HepG2 (cell line): ENCODE data around the gene MEPCE. TPM values are rescaled to one million over a fixed set of nuclear protein-coding genes. Genes with fewer than 3 reads are reported as not detected.

Experiments used
- ATAC-seq: fragments of 200-7000 bp; cut with Tn5 transposase; 3 replicates; pipeline ENCODE4 v1.9.1; 2020; ENCODE audit warnings: mild to moderate bottlenecking, moderate library complexity
- BruUV-seq: library from RNA; stranded (reverse); fragments of 400-500 nt; replicated peaks from 2 replicates; lab custom pipeline; 2021; lab: Mats Ljungman, UMichigan
- CTCF ChIA-PET: fragments of 300-600 bp; formaldehyde crosslinking; extraction: SDS; loops from one replicate; lab custom pipeline; 2021; ENCODE audit warnings: low total read pairs, inconsistent platforms, low intra/inter-chr PET ratio; lab: Yijun Ruan, JAX
- POLR2A ChIA-PET: fragments of 350-600 bp; sonication (Branson Sonifier 250); formaldehyde crosslinking; loops from one replicate; lab custom pipeline; 2020; ENCODE audit warnings: antibody characterized with exemption, inconsistent platforms; lab: Yijun Ruan, JAX
- DNase-seq: peaks from one replicate; pipeline ENCODE4 v3.0.0-alpha.2; 2015; ENCODE audit warnings: low spot score
- FAIRE-seq: peaks from 3 replicates; lab custom pipeline; 2011; peaks lifted over from hg19 to GRCh38; lab: Jason Lieb, UNC
- H2AFZ ChIP-seq: one replicate; pipeline ENCODE4 v1.6.1; 2011; ENCODE audit warnings: low read length, inconsistent platforms
- H3K27ac ChIP-seq: fragments of 300-600 bp; 3 replicates; pipeline ENCODE4 v1.8.0; 2011; ENCODE audit warnings: mixed run types, mild to moderate bottlenecking, mixed read lengths, low read length, inconsistent platforms; ENCODE audit not compliant: insufficient read depth; ENCODE audit errors: extremely low read length
- H3K27me3 ChIP-seq, 2 experiments: fragments of 200-600 bp in 1 of 2; 2 replicates in 1 of 2; 3 replicates in 1 of 2; pipeline versions ENCODE4 v1.6.0 to v1.8.0; 2011; ENCODE audit warnings: low read length in 2 of 2, mild to moderate bottlenecking in 2 of 2, moderate library complexity in 2 of 2, inconsistent platforms in 1 of 2; ENCODE audit not compliant: insufficient read depth in 2 of 2, control insufficient read depth in 1 of 2
- H3K36me3 ChIP-seq, 2 experiments: fragments of 200-600 bp in 1 of 2; replicated peaks in 1 of 2; 2 replicates in 1 of 2; 3 replicates in 1 of 2; pipeline versions ENCODE4 v1.5.1 to v1.8.0; 2011; ENCODE audit warnings: low read length in 2 of 2, inconsistent platforms in 1 of 2; ENCODE audit not compliant: insufficient read depth in 2 of 2, control insufficient read depth in 1 of 2
- H3K4me1 ChIP-seq: 2 replicates; pipeline ENCODE4 v1.5.1; 2012; ENCODE audit warnings: low read length, inconsistent platforms; ENCODE audit not compliant: insufficient read depth
- H3K4me2 ChIP-seq: 2 replicates; pipeline ENCODE4 v1.6.0; 2011; ENCODE audit warnings: low read depth, low read length, inconsistent platforms
- H3K4me3 ChIP-seq, 3 experiments: fragments of 200-600 bp in 1 of 3; sonication (generic), shearing (Covaris generic) in 1 of 3; replicated peaks in 1 of 3; 2 replicates each; pipeline ENCODE4 v1.5.1; 2011 to 2016; ENCODE audit warnings: low read length in 3 of 3, inconsistent platforms in 2 of 3, low read depth in 2 of 3, mild to moderate bottlenecking in 2 of 3, control low read depth in 1 of 3, mixed read lengths in 1 of 3; ENCODE audit not compliant: insufficient read depth in 1 of 3
- H3K79me2 ChIP-seq: one replicate; pipeline ENCODE4 v1.6.1; 2011; ENCODE audit warnings: low read length, inconsistent platforms; ENCODE audit not compliant: insufficient read depth
- H3K9ac ChIP-seq: 2 replicates; pipeline ENCODE4 v1.6.0; 2011; ENCODE audit warnings: mild to moderate bottlenecking, low read depth, low read length, inconsistent platforms; ENCODE audit not compliant: insufficient read depth
- H3K9me3 ChIP-seq: 2 replicates; pipeline ENCODE4 v1.5.1; 2012; ENCODE audit warnings: mild to moderate bottlenecking, low read length
- H4K20me1 ChIP-seq: 2 replicates; pipeline ENCODE4 v1.6.0; 2011; ENCODE audit warnings: inconsistent platforms, mild to moderate bottlenecking, low read length, moderate library complexity; ENCODE audit not compliant: insufficient read depth
- LCORL ChIP-seq, 2 experiments: fragments of 450-650 bp in 1 of 2; sonication (generic) in 1 of 2; formaldehyde crosslinking in 1 of 2; IDR thresholded peaks; 2 replicates each; pipeline versions ENCODE4 v1.5.0 to v1.6.1; 2017 to 2020; ENCODE audit warnings: antibody characterized with exemption in 1 of 2, missing genetic modification reagents in 1 of 2
- RBFOX2 ChIP-seq: fragments of 200-400 bp; formaldehyde crosslinking; IDR thresholded peaks from 2 replicates; pipeline ENCODE4 v1.6.1; 2017; ENCODE audit warnings: low read depth, mild to moderate bottlenecking, low read length
- ZBTB38 ChIP-seq: sonication (generic); formaldehyde crosslinking; IDR thresholded peaks from 2 replicates; pipeline ENCODE4 v1.5.1; 2020; ENCODE audit warnings: mild to moderate bottlenecking, missing genetic modification reagents
- ZFYVE20 ChIP-seq: sonication (generic); formaldehyde crosslinking; IDR thresholded peaks from 2 replicates; pipeline ENCODE4 v1.8.0; 2023; ENCODE audit warnings: low read depth, mild to moderate bottlenecking, moderate library complexity, missing genetic modification reagents, borderline replicate concordance
- ZNF556 ChIP-seq: sonication (generic); formaldehyde crosslinking; IDR thresholded peaks from 2 replicates; pipeline ENCODE4 v1.4.0; 2020; ENCODE audit warnings: mild to moderate bottlenecking, missing genetic modification reagents, borderline replicate concordance
- ZNF781 ChIP-seq: sonication (generic); formaldehyde crosslinking; IDR thresholded peaks from 2 replicates; pipeline ENCODE4 v1.5.1; 2020; ENCODE audit warnings: borderline replicate concordance, mild to moderate bottlenecking, missing genetic modification reagents; ENCODE audit errors: not compliant biosample characterization
- WGBS: methylation state at CpG from one replicate; pipeline ENCODE4 v1.1.6; 2017; ENCODE audit warnings: low lambda C conversion rate; 5-methylcytosine and 5-hydroxymethylcytosine counted together
- in situ Hi-C: cut with HindIII; loops from 2 replicates; pipeline ENCODE4 v1.10.0; 2017; ENCODE audit warnings: low pct_unique_long_range_greater_than_20kb; ENCODE audit not compliant: extremely low pct_ligation_motif_present
- intact Hi-C: fragments of 100-400 bp; cut with micrococcal nuclease; formaldehyde crosslinking; loops from one replicate; pipeline ENCODE4 v1.10.0; 2022; ENCODE audit not compliant: unreplicated experiment
- polyA plus RNA-seq, 8 experiments: library from polyadenylated mRNA; depleted of rRNA in 3 of 8; stranded (reverse) in 7 of 8; unstranded in 1 of 8; fragments of >200 nt; fragmentation: Illumina TruSeq in 4 of 8; extraction: Trizol in 4 of 8; gene quantifications; 2 replicates each; pipeline versions ENCODE4 v1.2.1 to v1.2.3, GENCODE V29; 2011 to 2016; ENCODE audit warnings: low read depth in 4 of 8, missing spikeins in 1 of 8, mixed read lengths in 1 of 8; ENCODE audit not compliant: insufficient read depth in 1 of 8
- total RNA-seq, 5 experiments: library from RNA; depleted of rRNA; stranded (reverse); fragments of >200 nt; fragmentation: Illumina TruSeq; extraction: Trizol; gene quantifications; 2 replicates each; pipeline ENCODE4 v1.2.3, GENCODE V29; 2016; ENCODE audit warnings: low read depth in 1 of 5
- TF ChIP-seq, protein P1 (sequence below): sonication (generic); formaldehyde crosslinking; IDR thresholded peaks from 2 replicates; pipeline ENCODE4 v1.5.1; 2020; ENCODE audit warnings: mild to moderate bottlenecking, missing genetic modification reagents, moderate library complexity

The MEPCE gene
- total and polyA plus RNA-seq, 2 of the 13 experiments (the other 11 are each of a cell fraction or from before 2014, with no cell fraction given), result 12.3 to 26.0 TPM

DNA sequence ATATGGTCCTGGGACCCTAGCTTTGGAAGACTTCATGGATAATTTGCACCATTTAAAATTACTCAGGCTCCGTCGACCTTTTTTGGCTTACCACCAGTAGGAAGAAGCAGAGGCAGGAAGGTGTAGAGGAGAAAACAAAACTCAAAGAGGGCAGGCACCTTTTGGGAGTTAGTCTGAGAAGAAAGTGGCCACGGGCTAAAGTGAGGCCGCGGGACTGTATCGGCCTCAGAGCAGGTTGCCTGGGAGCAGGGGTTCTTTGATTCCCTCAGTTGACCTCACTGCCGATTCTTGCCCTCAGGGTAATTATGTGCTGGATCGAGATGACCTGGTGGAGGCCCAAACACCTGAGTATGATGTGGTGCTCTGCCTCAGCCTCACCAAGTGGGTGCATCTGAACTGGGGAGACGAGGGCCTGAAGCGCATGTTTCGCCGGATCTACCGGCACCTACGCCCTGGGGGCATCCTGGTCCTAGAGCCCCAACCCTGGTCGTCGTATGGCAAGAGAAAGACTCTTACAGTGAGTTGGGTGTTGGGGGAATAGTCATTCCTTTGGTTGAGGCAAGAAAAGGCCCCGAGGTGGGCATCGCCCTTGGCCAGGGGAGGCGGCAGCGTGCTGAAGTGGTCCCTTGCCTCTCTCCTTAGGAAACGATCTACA lies 3.1 kb downstream of the MEPCE start (continued):
- TF ChIP-seq ZNF781 (CRISPR knock-in tag) (no peak), ZNF556 (no peak), ZFYVE20 (no peak), RBFOX2 (peak; percentile 56), ZBTB38 (CRISPR knock-in tag) (peak; percentile 39; the same call in 1 of the 2 replicates)
- TF ChIP-seq, protein P1, sequence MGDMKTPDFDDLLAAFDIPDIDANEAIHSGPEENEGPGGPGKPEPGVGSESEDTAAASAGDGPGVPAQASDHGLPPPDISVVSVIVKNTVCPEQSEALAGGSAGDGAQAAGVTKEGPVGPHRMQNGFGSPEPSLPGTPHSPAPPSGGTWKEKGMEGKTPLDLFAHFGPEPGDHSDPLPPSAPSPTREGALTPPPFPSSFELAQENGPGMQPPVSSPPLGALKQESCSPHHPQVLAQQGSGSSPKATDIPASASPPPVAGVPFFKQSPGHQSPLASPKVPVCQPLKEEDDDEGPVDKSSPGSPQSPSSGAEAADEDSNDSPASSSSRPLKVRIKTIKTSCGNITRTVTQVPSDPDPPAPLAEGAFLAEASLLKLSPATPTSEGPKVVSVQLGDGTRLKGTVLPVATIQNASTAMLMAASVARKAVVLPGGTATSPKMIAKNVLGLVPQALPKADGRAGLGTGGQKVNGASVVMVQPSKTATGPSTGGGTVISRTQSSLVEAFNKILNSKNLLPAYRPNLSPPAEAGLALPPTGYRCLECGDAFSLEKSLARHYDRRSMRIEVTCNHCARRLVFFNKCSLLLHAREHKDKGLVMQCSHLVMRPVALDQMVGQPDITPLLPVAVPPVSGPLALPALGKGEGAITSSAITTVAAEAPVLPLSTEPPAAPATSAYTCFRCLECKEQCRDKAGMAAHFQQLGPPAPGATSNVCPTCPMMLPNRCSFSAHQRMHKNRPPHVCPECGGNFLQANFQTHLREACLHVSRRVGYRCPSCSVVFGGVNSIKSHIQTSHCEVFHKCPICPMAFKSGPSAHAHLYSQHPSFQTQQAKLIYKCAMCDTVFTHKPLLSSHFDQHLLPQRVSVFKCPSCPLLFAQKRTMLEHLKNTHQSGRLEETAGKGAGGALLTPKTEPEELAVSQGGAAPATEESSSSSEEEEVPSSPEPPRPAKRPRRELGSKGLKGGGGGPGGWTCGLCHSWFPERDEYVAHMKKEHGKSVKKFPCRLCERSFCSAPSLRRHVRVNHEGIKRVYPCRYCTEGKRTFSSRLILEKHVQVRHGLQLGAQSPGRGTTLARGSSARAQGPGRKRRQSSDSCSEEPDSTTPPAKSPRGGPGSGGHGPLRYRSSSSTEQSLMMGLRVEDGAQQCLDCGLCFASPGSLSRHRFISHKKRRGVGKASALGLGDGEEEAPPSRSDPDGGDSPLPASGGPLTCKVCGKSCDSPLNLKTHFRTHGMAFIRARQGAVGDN, result 0 out of 2 replicates have a peak, but pooled peaks have one; percentile 18

DNA sequence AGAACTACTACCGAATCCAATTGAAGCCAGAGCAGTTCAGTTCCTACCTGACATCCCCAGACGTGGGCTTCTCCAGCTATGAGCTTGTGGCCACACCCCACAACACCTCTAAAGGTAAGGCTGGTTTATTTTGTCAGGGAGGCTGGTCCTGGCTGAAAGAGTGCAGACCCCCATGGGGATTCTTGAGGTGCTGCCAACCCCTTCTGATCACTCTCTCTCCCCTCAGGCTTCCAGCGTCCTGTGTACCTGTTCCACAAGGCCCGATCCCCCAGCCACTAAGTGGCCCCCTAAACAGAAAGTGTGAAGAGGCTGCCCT lies 3.6 kb downstream of the MEPCE start:
- peaks cover 66% of the 10 kb centered on the region for H3K4me1 ChIP-seq
- ATAC-seq, result no peak

More for the DNA sequence above, 3.6 kb downstream of the MEPCE start:
- Histone ChIP-seq H3K4me2 (no peak overlapping the region), H4K20me1 (no peaks in the 10 kb centered on the region; the same call in 1 of the 2 replicates), H3K9me3 (no peaks in the 10 kb centered on the region), H3K27me3 (no peaks in the 10 kb centered on the region; a peak in 1 of 5 replicates), H3K27ac (no peak overlapping the region), H3K79me2 (peaks cover 37% of the 10 kb centered on the region), H3K9ac (no peak overlapping the region), H3K36me3 (peaks cover 5 to 30% of the 10 kb centered on the region in 2 experiments), H3K4me3 (no peak overlapping the region), H2AFZ (no peak overlapping the region)
- CTCF ChIA-PET, result no interaction called here
- 96% methylated on average over 4 of the region's 4 CpGs for WGBS
- in situ Hi-C loops (no loop called here), intact Hi-C loops (no loop called here)
- DNase-seq, result no peak
- no peak for FAIRE-seq
- TF ChIP-seq RBFOX2 (peak; percentile 39; the same call in 1 of the 2 replicates), LCORL (IDR thresholded peaks at IDR 0.05) (no peak), LCORL (CRISPR knock-in tag; IDR thresholded peaks at IDR 0.05) (no peak)
- POLR2A ChIA-PET, result interaction anchor here (0.7 to 5.0 kb wide), 2 partner anchors 13 to 22 kb away, joined by 3 to 72 read pairs; no protein-coding TSS in a partner anchor
- BruUV-seq, result no TSS peak
